ENCODE results near the gene WWP2. TPM values are rescaled to one million over a fixed set of nuclear protein-coding genes. Genes with fewer than 3 reads are reported as not detected.

WWP2 gene
- total RNA-seq, 1 experiment from 2014 or later, result 15.1 TPM

Other genes with a start within 250 kb of the WWP2 start
- gene NFAT5, start 196.4 kb upstream of the WWP2 start, total RNA-seq (2014; rRNA removed; shearing (Covaris generic)), result 1.9 and 5.1 TPM in 2 replicates
- gene NQO1, start 35.8 kb upstream of the WWP2 start, total RNA-seq (2014; rRNA removed; shearing (Covaris generic)), result 2,318 and 2,447 TPM in 2 replicates
- gene NOB1, start 7.4 kb upstream of the WWP2 start, total RNA-seq (2014; rRNA removed; shearing (Covaris generic)), result 13.3 and 20.2 TPM in 2 replicates
- 0.02 TPM in 1 of 2 replicates, not detected in the other for gene CLEC18A, start 189.0 kb downstream of the WWP2 start, total RNA-seq (2014; rRNA removed; shearing (Covaris generic))